ENCODE data around the gene JTB.

The JTB gene

DNA sequence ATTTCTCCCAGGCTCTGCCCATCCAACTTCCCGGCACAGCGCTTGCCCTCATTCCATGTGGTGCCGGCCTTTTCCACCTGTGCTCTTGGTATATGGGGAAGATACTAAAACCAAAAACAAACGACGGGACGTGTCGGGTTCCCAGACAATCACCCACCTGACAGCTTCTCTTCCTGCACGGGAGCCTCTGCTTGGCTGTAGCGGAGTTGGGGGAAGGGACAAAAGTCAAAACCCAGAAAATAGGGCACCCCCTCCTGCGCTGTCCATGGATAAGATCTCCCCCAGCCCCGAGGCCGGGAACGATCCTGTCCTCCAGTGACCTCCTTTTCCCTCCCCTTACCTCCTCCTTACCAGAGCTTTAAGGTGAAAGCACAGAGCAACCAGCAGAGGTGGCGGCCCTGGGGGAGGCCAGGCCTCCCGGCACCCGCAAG is 640 bp downstream of the JTB start:
- TF ChIP-seq CTCF (conservative IDR thresholded peaks at IDR 0.05; ENCODE audit: control insufficient read depth, insufficient read depth, low read depth, low read length) = no peak
- DNase-seq (ENCODE audit: low read depth) = no peak
- peak overlapping the region; percentile 95 for H3K4me3 ChIP-seq (ENCODE audit: control insufficient read depth, low read depth, low read length)

DNA sequence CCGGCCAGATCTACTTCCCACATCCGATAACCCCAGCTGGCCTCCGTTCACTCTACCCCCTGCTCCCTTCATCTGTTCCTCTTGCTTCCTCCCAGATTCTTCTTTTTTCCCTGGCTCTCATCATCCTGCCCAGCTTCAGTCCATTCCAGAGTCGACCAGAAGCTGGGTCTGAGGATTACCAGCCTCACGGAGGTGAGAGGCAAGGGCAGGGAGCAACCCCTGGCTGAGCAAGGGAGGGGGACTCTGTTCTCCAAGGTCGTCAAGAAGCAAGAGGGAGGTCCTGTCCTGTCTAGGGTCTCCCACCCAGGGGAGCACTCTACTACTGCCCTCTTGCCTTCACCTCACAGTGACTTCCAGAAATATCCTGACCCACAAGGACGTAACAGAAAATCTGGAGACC is 3.9 kb downstream of the JTB start:
- no peak for TF ChIP-seq CTCF (conservative IDR thresholded peaks at IDR 0.05; ENCODE audit: control insufficient read depth, insufficient read depth, low read depth, low read length)
- H3K4me3 ChIP-seq (ENCODE audit: control insufficient read depth, low read depth, low read length) = no peak overlapping the region
- DNase-seq (ENCODE audit: low read depth) = no peak

- no peak overlapping the region for H3K4me3 ChIP-seq (ENCODE audit: control insufficient read depth, low read depth, low read length)
- DNase-seq (ENCODE audit: low read depth) = no peak
- TF ChIP-seq CTCF (conservative IDR thresholded peaks at IDR 0.05; ENCODE audit: control insufficient read depth, insufficient read depth, low read depth, low read length) = no peak
Observed at GRCh38 chr1:153973071-153973470, 4.4 kb downstream of the JTB start.

- H3K4me3 ChIP-seq (ENCODE audit: control insufficient read depth, low read depth, low read length) = no peak overlapping the region
- no peak for DNase-seq (ENCODE audit: low read depth)
- TF ChIP-seq CTCF (conservative IDR thresholded peaks at IDR 0.05; ENCODE audit: control insufficient read depth, insufficient read depth, low read depth, low read length) = no peak
Observed at GRCh38 chr1:153970346-153970745, 7.1 kb downstream of the JTB start.

DNA sequence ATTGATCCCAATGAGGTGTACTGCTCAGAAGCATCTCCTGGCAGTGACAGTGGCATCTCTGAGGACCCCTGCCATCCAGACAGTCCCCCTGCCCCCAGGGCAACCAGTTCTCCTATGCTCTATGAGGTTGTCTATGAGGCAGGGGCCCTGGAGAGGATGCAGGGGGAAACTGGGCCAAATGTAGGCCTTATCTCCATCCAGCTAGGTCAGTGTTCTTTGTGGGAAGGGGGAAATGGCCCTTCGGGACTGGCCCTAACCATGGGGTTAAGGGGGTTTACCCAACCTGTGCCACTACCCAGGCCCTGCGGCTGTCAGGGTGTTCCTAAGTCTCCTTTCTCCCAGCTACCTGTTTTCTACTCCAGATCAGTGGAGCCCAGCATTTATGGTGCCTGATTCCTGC is 8.5 kb downstream of the JTB start:
- DNase-seq (ENCODE audit: low read depth) = no peak
- no peak overlapping the region for H3K4me3 ChIP-seq (ENCODE audit: control insufficient read depth, low read depth, low read length)
- TF ChIP-seq CTCF (conservative IDR thresholded peaks at IDR 0.05; ENCODE audit: control insufficient read depth, insufficient read depth, low read depth, low read length) = no peak

- H3K4me3 ChIP-seq (ENCODE audit: control insufficient read depth, low read depth, low read length) = peak overlapping the region; percentile 71
- TF ChIP-seq CTCF (conservative IDR thresholded peaks at IDR 0.05; ENCODE audit: control insufficient read depth, insufficient read depth, low read depth, low read length) = no peak
- no peak for DNase-seq (ENCODE audit: low read depth)
Observed at GRCh38 chr1:153968408-153968807, 9.1 kb downstream of the JTB start.

GRCh38 chr1:153968000-153968363 is 9.5 kb downstream of the JTB start:
- no peak for DNase-seq (ENCODE audit: low read depth)
- H3K4me3 ChIP-seq (ENCODE audit: control insufficient read depth, low read depth, low read length) = peak overlapping the region; percentile 71
- TF ChIP-seq CTCF (conservative IDR thresholded peaks at IDR 0.05; ENCODE audit: control insufficient read depth, insufficient read depth, low read depth, low read length) = no peak

Measured in fibroblast of mammary gland (primary cell).